GM10847 (cell line): Measurements from ENCODE around the gene DLG4.

Experiments used
- POLR2A ChIP-seq: IDR thresholded peaks from 2 replicates; pipeline ENCODE4 v1.6.1; 2011; ENCODE audit not compliant: insufficient read length; ENCODE audit errors: extremely low read depth

Gene DLG4

DNA sequence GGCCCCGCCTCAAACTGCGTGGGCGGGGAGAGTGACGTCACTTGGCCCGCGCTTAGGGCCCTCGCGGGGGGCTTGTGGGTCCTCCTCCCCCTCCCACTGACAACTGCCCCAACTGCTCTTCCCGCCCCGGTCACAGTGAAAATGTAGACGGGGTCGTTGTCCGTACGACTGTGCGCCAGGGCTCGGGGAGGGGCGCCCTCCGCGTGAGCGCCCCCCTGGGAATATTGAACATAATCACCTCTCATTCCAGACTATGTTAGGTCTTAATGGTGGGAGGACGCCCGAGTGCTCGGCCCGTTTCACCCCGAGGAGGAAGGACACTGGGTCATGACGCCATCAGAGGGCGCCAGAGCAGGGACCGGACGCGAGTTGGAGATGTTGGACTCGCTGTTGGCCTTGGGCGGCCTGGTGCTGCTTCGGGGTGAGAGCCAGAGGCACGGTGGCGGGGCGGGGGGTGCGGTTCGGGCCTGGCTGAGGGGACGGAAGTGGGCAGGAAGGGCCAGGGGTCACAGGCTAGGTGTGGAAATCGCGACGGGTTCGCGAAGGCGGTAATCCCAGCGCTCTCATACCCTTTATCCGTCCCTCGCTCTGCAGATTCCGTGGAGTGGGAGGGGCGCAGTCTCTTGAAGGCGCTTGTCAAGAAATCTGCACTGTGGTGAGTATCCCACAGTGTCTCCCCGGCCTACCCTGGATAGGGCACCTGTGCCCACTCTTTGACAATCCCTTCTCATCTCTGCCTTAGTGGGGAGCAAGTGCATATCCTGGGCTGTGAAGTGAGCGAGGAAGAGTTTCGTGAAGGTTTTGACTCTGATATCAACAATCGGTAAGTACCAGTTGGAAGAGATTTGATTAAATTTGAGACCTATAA lies 32.8 kb upstream of the DLG4 start, which contains the start of gene ELP5:
Gene ELP5 (plus strand): TSS at position 40 of the 868 bp plus-strand sequence. CDS start 336 bp downstream, at position 376.
- TF ChIP-seq POLR2A = peak; percentile 88

DNA sequence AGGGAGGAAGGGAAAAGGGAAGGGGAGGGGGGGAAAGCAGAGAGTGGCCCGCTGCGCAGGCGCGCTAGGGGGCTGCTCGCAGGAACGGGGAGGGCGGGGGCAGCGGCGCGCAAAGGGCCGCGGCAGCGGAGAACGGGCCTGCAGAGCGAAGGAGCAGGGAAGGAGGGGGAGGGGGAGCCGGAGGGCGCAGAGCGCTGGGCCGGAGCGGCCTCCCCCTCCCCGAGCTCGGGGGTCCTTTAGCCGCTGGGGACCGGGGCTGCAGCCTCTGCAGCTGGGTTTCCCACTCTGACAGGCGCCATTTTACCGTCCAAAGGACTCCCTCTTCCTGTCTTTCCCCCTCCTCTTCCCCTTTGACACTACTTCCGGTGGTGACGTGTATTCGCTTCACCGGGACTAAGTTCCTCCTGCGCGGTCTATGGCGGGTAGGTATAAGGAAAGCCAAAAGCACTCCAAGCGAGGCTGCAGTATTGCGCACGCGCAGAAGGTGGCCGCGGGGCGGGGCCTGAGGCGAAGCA lies 32.1 kb upstream of the DLG4 start, which contains the start of gene CTDNEP1:
Gene CTDNEP1 (minus strand): TSS at position 74 of the 515 bp plus-strand sequence. CDS start 438 bp downstream, outside the sequence.
- TF ChIP-seq POLR2A = no peak

DNA sequence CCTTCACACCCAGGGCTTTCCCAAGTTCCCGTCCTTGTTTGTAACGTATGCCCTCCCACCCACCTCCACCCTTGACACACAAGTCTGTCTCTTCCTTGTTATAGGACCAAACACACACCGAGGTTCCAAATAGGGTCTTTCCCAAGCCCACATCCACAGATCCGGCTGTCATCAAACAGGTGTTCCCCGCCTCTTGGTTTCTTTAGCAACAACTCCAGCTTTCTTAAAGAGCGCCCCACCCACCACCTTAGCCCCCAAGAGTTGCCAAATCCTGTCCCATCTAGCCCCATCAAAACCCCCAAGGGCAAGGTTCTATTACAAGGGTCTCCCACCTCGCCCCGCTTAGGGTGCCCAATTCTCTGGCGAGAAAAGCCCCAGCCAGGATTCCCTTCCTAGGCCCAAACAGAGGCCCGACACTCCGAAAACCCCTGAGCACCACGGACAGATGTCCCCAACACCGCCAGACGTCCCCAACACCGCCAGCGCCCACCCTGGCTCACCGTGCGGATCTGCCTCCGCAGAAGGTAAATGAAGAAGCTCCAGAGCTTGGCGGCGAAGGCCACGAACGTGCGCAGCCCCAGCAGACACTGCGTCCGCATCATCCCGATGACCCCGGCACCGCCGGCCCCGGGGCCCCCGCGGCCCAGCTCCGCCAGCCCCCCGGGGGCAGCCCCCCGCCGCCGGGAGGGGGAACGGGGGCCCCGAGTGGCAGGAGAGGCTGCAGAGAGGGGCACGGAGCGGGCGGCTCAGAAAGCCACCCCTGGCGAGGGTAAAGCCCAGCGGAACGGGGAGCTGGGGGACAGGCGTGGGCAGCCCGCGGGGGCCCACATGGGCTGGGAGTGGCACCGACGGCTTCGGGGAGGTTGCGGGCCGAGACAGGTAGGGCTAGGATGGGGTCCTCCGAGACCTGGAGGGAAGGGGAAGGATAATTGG lies 31.3 kb upstream of the DLG4 start:
- TF ChIP-seq POLR2A = no peak

DNA sequence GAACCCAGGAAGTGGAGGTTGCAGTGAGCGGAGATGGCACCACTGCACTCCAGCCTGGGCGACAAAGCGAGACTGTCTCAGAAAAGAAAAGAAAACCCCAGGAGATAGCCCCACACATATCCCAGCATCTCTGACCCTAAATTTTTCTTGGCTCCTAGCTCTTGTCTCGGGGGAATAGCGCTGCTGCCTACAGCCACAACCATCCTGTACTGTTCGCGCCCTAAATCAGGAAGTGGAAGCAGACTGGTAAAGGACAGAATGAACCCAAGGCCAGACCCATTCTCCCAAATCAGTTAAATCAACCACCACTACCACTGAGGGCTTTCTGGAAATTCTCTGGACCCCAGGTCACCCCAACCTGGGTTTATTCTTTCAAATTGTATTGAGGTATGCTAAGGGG lies 30.2 kb upstream of the DLG4 start:
- no peak for TF ChIP-seq POLR2A

DNA sequence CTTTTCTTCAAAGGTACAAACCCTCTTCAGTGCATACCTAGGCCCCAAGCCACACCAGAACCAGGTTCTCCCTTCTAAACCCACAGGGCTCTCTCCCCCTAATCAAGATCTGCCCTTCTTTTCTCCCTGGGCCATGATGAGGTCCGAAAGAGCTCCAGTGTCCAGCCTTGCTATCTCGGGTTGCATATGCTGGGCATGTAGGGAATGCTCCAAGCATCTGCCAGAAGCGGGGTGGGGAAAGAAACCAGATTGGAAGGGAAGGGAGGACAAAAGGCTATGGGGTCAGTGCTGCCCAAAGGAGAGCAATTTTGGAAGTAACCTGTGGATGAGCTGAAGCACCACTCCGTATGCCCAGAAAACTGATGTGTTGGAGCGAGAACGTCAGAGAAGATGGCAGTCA lies 29.6 kb upstream of the DLG4 start:
- TF ChIP-seq POLR2A = no peak

DNA sequence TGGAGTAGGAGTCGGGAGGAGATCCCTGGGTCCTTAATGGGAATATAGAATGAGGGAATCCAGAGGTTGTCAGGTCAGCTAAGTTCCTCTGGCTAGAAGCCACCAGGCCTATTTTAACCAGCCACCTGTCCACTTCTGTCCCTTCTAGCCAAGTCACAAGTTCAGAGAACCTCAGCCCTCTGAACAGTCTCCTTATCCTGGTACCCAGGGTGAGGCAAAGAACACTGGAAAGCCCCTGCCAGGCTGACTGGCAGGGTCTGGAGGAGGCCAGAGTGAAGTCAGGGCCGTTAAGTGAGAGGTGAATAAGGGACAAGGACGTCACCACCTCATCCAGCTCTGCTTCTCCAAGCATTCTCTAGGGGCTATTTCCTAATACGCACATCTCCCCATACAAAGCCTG lies 29.2 kb upstream of the DLG4 start:
- no peak for TF ChIP-seq POLR2A

DNA sequence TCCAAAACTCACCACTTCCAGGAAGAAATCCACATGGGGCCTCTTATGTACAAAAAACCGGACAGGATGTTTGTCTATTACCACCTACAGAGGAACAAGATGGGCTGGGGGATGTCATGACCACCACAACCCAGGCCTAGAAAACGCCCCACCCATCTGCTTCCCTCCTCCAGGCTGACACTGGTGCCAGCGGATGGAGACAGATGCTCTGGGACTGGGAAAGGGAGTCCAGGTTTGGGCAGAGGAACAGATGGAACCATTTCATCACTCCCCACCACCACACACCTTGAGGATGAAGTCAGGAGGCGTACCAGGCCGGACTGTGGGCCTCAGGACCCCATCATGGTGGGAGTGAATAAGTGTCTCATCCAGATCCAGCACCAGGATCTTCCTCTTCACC lies 27.1 kb upstream of the DLG4 start:
- no peak for TF ChIP-seq POLR2A

DNA sequence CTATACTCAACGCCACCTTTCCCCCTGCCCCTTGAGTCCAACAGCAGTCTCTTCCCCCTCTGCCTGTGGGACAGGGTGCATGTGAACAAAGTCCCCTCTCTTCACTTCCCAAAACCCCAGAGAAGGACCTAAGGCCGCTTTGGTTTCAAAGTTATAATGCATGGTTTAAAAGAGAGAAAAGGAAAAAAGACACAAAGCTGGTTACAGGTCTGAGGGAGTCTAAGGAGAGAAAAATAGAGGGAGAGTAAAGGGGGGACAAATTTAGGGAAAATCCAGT lies 23.8 kb upstream of the DLG4 start:
- no peak for TF ChIP-seq POLR2A

DNA sequence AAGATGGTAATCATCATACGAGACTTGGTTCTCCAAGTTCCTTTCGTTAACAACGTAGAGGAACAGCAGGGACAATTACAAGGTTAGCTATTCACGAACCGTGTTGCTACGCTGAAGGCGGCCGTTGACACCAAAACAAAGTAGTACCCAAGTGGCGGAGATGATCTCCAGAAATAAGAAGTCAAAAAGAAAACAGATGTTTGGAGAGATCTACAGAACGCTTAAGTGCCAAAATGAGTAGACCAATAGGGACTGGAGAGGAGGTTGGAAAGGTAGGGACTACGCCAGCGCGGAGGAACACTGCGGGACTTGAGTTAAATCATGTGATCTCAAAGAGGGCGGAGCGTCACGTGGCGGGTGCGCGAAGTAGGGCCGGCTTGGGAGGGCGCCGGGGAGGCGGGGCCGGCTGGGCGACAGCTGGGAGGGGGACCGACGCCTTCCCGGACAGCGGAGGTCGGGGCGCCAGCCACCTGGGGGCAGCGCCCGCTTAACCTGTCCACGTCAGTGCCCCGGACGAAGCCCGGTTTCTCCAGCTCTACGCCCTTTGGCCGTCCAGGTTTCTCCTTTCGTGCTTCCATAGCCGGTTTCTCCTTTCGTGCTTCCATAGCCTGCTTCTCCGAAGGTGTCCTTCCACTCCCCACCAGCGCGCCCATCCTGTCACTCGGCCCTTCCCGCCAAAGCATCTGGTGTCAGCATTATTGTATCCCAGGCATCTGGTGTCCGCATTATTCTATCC lies 23.2 kb upstream of the DLG4 start:
- peak; percentile 34 for TF ChIP-seq POLR2A

DNA sequence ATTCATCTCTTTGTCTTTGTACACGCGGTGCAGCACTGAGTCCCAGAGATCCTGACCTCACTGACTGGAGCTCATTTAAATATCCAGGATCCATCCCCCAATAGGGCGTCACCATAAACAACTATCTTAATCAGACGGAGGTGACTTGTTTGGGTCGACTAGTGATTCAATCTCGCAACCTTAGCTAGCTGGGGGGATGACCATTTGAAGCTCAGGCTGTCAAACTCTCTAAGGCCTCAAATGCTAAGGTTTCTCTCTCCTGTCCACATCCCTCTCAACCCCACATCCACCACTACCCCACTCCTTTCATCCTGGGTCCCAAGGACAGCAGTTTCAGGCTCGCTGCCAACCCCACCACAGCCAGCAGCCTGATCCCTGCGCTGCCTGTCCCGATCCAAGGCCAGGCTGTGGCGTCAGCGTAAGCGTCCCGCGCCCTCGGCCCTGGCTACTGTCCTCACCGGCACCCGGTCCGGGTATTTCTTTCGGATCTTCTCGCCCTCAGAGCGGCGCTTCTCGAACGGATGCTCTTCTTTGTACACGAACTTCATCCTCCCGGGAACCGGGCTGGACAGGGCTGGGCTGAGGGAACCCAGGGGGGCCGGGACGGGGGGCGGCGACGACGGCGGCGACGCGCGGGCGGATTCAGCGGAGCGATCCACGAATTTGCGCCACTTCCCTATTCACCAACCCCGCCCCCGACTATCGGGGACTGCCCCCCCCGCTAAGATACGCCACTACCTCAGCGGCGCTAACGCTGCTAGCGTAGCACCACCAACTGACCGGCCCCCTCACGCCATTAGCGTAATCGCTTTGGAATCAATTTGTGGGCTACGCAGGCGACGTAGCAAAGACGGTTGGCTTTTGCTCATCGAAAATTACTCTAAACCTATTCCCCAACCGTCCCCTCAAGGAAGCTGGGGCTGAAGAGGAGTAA lies 22.4 kb upstream of the DLG4 start, which contains the start of gene GABARAP:
Gene GABARAP (minus strand): TSS at position 667 of the 934 bp plus-strand sequence. CDS start 119 bp downstream, at position 548.
- peak; percentile 30 for TF ChIP-seq POLR2A

DNA sequence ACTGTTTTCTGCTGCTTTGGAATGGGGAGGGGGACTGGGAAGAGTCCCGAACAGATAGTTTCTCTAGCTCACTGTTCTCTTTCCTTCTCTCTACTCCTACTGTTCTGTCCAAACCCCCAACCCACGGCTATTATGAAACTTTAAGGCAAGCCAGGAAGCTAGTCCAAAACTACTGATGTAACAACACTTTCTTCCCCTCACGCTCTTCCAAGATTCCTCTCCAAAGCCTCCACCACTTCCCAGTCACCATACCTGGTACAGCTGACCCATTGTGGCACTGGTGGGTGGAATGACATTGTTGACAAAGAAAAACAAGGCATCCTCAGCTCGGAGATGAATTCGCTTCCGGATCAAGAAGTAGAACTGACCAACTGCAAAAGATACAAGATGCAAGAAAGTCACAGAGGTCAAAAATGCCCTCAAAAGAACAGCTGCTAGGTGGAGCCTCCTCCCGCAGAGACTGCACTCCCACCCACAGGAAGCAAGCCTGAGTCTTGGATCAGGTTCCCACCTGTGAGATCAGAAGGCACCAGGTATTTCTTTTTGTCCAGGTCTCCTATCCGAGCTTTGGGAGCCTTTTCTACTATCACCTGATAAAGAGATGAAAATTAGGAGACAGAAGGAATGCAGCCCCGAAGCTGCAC lies 21.6 kb upstream of the DLG4 start:
- TF ChIP-seq POLR2A = no peak

DNA sequence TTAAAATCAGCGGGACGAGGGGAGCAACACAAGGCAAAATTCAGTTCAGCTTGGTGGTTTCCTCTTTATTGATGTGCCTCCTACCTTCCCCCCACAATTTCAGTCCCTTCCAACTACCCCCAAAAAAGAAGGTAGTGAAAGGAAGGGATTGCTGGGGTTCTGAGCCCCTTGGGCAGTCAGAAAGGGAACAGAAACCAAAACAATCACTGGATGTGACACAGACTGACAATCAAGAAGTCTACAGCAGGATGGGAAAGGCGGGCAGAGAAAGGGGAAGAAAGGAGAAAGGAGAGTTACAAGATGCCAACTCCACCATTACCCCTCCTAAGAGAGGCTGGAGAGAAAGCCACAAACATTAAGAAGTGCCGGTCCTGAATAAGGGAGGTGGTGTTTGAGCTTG lies 20.7 kb upstream of the DLG4 start:
- no peak for TF ChIP-seq POLR2A
